Inflammatory macrophage treated with lipopolysaccharide for 4 hours (primary cell): ENCODE results near the gene CAMLG.
A peak's percentile ranks its signal among the peaks of the same experiment; 100 is the strongest.
"Not testable (repeated sequence)": the region's sequence is repeated elsewhere in the genome, so short reads cannot be mapped to it uniquely, and the experiment has no call there.

Source experiments
- DNase-seq: peaks from one replicate; pipeline ENCODE4 v3.0.0-alpha.2; 2020

Gene CAMLG

GRCh38 chr5:134738133-134738962 lies at the start of gene CAMLG:
TSS of gene CAMLG (plus strand) at chr5:134738548. CDS start at chr5:134738621, 73 bp downstream.
- peak; percentile 99 for DNase-seq

GRCh38 chr5:134690144-134690543 lies 48.2 kb upstream of the CAMLG start:
- not testable (repeated sequence) for DNase-seq

GRCh38 chr5:134692722-134693121 lies 45.6 kb upstream of the CAMLG start:
- no peak for DNase-seq

- no peak for DNase-seq
These were observed 30.0 kb upstream of the CAMLG start for GRCh38 chr5:134708301-134708700.

- DNase-seq = no peak
These were observed 24.2 kb upstream of the CAMLG start for GRCh38 chr5:134714120-134714519.

- DNase-seq = no peak
These were observed 23.8 kb upstream of the CAMLG start for GRCh38 chr5:134714541-134714940.

- not testable (repeated sequence) for DNase-seq
These were observed 22.9 kb upstream of the CAMLG start for GRCh38 chr5:134715466-134715865.

GRCh38 chr5:134724872-134725271 lies 13.5 kb upstream of the CAMLG start:
- DNase-seq = no peak

- DNase-seq = peak; percentile 36
These were observed 5.5 kb upstream of the CAMLG start for GRCh38 chr5:134732819-134733218.

- no peak for DNase-seq
These were observed 3.1 kb upstream of the CAMLG start for GRCh38 chr5:134735243-134735642.

- DNase-seq = peak; percentile 17
These were observed 2.1 kb upstream of the CAMLG start for GRCh38 chr5:134736173-134736812.

- DNase-seq = peak; percentile 36
These were observed 764 bp downstream of the CAMLG start for GRCh38 chr5:134738963-134739661.

GRCh38 chr5:134741052-134741451 lies 2.7 kb downstream of the CAMLG start:
- DNase-seq = no peak

- no peak for DNase-seq
These were observed 3.8 kb downstream of the CAMLG start for GRCh38 chr5:134742134-134742533.

GRCh38 chr5:134749415-134749814 lies 11.1 kb downstream of the CAMLG start:
- no peak for DNase-seq

GRCh38 chr5:134758176-134758503 lies 19.8 kb downstream of the CAMLG start:
- no peak for DNase-seq

GRCh38 chr5:134758504-134759341 lies 20.4 kb downstream of the CAMLG start, which contains the start of gene DDX46:
TSS of gene DDX46 (plus strand) at chr5:134758779. CDS start at chr5:134758939, 160 bp downstream.
- DNase-seq = peak; percentile 94

- not testable (repeated sequence) for DNase-seq
These were observed 29.4 kb downstream of the CAMLG start for GRCh38 chr5:134767528-134768291.

- DNase-seq = peak; percentile 26
These were observed 30.9 kb downstream of the CAMLG start for GRCh38 chr5:134769206-134769605.

GRCh38 chr5:134772461-134773125 lies 34.2 kb downstream of the CAMLG start:
- DNase-seq = peak; percentile 48

GRCh38 chr5:134777366-134777765 lies 39.0 kb downstream of the CAMLG start:
- no peak for DNase-seq
